Measurements from ENCODE around the gene TBC1D22A.
"Not testable (repeated sequence)": the region's sequence is repeated elsewhere in the genome, so short reads cannot be mapped to it uniquely, and the experiment has no call there.

Gene TBC1D22A

DNA sequence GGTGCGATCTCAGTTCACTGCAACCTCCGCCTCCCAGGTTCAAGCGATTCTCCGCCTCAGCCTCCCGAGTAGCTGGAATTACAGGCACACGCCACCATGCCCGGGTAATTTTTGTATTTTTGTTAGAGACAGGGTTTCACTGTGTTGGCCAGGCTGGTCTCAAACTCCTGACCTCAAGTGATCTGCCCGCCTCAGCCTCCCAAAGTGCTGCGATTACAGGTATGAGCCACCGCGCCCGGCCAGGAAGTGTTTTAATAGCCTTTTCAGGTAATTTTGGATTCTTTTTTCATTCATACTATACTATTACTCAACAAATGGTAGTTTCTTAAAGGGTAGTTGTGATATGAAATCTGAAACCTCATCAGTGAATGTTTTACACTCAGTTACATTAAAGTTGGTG, 216.2 kb downstream of the TBC1D22A start:
- not testable (repeated sequence) for DNase-seq

DNA sequence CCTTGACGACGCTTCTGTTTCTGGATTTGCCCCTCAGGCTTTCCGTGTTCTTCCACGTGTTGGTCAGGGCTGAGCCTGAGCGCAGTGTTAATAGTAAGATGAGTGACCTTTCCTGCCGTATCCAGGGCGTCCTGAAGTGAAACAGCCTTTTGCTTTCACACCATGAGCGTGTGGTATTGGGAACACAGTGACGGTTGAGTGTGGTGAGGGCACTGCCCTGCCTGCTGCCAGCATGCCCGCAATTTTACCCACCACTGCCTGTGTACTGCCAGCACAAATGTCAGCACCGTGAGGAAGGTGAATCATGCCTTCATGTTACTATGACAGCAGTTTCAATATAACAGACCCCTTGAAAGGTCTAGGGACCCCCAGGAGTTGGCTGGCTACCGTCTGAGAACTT, 217.1 kb downstream of the TBC1D22A start:
- DNase-seq, result no peak

DNA sequence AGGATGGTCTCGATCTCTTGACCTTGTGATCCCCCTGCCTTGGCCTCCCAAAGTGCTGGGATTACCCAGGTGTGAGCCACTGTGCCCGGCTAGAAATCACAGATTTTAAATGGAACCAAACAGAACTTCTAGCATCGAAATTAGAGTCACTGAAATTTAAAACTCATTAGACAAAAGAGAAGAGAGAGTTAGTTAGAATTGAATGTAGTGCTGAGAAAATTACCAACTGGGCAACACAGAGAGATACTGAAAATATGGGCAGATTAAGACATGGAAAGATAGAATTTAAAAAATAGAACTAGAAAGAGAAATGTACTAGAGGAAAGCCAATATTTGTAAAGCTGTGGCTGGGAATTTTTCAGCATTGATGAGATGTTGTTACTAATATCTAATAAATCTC, 217.9 kb downstream of the TBC1D22A start:
- DNase-seq, result no peak

GRCh38 chr22:46982635-46983034, 220.2 kb downstream of the TBC1D22A start:
- DNase-seq, result no peak

DNA sequence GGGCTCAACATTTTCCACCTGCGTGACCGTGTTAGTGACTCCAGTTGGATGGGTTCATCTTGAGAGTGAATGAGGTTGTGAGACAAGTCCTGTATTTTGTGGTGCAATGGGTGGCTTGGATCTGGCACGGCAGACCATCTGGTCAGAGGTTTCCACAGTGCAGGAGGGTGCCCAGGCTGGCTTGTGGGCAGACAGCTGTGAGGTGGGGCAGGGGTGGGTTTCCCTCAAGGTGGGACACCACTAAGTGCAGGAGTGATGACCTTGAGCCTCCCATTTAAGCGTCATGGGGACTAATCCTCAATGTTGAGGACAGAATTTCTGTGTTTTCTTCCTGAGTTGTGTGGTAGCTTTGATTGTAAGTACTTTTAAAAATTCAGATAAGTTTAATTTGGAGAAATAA, 220.6 kb downstream of the TBC1D22A start:
- DNase-seq, result no peak

GRCh38 chr22:46984751-46985506, 222.5 kb downstream of the TBC1D22A start:
- DNase-seq, result no peak

DNA sequence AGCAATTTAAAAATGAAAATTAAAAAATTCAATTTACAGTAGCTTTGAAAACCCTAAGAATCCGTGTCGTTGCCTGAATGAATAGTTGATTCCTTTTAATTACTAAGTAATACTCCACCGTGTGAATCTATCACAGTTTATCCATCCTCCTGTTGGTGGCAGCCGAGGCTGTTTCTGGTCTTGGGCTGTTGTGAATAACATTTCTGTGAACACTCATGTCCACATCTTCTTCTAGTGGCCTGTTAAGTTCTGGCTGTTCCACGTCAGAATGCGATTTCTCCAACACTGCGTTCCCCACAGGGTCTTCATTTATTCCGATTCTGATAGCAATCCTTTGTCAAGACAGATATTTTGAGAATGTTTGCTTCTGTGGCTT, 223.0 kb downstream of the TBC1D22A start:
- no peak for DNase-seq

DNA sequence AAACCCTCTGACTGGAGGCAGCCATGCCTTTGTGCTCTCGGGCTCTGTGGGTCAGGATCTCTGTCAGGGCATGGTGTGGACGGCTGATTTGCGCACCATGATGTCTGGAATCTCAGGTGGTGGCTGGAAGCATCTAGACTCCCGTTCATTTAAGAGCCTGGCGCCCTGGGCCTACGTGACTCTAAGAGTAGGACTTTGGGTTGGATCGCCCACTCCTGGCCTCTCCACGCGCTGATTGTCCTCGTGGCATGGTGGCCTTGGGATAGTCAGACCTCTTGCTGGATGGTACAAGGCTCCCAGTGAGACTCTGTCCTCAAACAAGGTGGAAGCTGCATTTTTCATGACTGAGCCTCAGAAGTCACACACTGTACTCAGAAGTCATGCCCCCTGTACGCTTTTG, 224.3 kb downstream of the TBC1D22A start:
- DNase-seq, result no peak

GRCh38 chr22:46990937-46991550, 228.6 kb downstream of the TBC1D22A start:
- no peak for DNase-seq

DNA sequence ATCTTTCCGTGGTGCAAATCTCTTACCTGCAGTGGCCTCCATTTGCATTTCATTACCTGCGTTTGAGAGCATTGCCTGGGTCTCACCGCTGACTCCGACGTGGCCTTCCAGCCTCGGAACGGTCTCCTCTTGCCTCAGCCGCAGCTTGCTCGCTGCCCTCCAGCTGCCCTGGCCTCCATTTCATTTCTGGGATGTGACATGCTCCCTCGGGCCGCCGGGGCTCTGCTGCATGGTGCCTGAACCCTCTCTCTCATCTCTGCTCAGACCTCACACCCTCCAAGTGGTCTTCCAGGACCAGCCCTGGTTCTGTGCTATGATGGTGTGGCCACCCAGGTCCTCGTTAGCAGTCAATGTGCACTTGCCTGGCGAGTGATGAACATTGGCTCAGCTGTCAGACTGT, 229.2 kb downstream of the TBC1D22A start:
- no peak for DNase-seq

DNA sequence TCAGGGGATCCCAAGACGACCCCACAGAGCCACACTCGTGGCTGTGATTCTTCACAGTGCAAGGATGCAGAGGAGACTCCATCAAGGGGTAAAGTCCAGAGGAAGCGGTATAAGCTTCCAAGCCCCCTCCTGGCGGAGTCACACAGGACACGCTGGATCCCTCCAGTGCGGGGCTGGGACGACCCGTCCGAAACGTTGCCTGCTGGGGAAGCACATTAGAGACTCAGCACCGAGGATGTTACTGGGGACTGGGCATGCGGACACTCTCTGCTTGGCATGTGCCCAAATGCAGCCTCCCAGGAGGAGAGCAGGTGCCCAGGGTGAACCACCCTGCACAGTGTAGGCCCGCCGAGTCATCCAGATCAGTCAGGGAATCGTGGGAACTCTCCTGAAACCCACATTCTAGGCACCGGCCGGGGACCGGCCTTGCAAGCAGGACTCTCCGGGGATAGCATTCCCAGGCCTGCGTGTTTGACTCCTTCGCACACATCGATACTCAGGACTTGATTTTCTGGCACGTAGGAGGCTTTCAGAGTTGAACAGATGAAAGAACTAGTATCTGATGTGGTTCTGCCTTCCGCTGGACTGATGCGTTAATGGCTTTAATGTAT, 229.8 kb downstream of the TBC1D22A start:
- no peak for DNase-seq

GRCh38 chr22:46993633-46994032, 231.2 kb downstream of the TBC1D22A start:
- DNase-seq, result no peak

DNA sequence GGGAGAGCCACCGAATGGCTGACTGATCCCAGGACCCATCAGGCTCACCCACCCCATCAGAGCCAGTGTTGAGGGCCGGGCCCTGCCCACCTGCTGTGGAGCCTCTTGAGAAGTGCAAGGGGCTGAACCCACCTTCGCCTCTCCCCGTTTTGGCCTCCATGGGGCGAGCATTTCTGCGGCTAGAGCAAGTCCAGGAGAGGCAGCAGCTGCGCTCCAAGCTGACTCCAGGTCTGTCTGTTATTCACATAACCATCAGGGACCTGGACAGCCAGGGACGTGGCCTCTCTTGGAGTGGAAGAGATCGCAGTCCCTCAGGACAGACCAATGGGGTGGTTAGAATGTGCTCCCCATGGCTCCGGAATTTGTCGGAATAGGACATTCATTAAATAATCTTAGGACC, 231.8 kb downstream of the TBC1D22A start:
- no peak for DNase-seq

DNA sequence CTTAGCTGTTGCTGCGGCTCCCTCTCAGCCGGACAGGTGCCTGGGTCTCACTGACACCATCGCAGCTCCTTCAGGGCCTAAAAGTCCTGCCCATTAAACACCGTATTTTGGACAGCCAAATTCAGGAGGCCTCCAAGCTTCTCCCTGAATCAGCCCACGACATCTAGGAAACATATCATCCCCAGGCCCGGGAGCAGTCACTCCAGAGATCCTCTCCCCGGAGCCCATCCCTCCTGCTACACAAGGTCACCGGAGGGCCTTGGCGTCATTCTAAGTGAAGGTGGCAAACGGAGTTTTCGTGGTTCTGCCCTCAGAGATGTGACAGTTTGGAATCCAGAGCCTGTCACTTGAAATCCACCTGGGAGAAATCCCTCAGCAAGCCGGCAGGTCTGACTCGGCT, 232.5 kb downstream of the TBC1D22A start:
- no peak for DNase-seq

DNA sequence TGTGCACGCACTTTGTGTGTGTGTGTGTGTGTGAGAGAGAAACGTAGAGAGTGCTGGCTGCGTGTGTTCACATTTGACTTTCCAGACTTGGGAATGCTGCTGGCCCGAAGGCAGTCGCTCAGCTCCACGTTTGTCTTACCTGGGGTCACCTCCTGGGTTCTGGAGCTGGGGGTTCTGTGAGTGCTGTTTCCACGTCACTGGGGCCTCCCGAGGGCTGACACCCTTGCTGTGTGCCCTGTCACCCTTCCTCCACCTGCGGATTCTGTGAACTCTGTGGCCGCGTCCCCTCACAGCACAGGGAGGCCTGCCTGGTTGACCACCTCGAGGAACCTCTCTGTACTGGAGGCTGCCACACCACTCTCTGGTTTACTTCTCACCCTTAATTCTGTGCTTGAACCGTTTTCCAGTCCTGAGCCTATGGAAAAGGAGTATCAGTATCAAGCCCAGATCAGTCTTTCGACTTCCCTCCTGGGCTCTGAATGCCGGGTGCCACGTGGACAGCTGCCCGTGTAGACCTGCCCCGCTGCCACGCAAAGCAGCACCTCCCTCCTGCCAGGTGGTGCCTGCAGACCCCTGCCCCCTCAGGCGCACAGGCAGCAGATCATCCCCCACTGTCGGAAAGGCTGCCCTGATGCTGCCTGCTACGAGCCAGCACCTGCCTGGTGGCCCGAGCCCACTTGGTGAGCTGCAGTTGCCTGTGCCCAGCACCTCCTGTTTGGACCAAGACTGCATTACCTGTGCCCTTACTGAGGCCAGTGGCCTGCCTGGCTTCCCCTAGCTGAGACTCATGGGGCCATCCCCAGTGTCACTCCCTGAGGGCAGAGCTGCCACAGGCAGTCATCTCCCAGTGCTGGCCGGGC, 233.3 kb downstream of the TBC1D22A start:
- DNase-seq, result no peak

GRCh38 chr22:46996595-46997310, 234.3 kb downstream of the TBC1D22A start:
- DNase-seq, result no peak

DNA sequence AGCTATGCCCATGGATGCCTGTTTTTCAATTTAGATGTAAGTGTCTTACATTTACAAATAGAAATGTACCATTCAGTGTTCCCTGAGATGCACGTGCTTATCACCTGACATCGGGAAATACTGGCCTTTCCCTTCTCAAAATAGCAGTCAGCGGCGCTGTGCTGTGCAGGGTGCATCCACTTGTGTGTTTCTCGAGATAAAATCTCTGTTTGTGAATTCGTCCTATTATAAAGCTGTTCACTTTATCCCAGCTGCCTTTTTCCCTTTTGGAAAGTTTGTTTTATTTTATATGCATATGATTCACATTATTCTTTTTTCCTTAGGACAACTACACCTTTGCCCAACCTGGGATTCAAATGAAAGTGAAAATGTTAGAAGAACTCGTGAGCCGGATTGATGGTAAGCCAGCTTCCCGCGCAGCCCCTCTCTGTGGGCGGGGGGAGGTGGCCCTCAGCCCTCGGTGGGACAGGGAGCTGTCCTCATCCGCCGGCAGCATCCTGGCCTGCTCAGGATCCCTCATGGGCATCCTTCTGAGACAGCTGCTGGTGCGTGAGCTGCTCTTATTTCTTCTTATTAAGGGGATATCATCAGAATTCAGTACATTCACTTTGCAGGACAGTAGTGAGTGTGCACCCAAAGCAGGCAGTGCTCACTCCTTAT, 235.0 kb downstream of the TBC1D22A start:
- DNase-seq, result no peak

GRCh38 chr22:46998331-46998730, 235.9 kb downstream of the TBC1D22A start:
- DNase-seq, result no peak

DNA sequence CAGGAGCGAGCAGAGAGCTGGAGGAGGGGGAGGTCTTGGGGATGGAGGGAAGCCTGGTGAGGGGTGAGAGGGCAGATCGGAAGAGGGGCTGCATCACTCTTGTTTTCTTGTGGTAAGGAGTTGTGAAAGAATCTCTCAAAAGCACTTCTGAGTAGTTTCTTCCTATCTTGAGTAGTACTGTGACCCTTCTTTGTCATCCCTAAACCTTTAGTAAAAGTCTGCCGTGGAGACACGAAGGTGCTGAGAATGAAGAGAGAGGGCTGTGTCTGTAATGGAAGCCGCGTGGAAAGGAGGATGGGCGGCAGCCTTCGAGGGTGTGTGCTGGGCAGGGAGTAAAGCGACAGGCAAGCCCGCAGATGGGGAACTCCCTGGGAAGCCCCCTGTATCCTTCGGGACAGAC, 237.8 kb downstream of the TBC1D22A start:
- DNase-seq, result no peak

DNA sequence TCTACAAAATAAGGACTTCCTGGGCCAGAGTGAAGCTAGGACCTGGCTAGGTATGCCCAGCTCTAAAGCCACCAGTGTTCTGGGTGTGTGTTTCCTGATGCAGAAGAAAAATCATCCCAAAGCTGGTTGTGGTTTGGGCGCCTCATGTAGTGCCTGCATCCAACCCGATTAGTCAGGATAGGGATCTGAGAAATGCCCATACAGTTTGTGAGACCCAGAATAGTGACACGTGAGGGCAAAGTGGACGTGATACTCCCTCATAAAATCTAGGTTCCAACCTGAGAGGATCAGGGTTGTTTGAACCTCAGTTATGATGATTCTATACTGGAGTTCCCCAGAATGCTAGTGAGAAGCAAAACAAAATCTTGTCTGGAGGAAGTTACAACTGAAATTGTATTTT, 238.4 kb downstream of the TBC1D22A start:
- no peak for DNase-seq

DNA sequence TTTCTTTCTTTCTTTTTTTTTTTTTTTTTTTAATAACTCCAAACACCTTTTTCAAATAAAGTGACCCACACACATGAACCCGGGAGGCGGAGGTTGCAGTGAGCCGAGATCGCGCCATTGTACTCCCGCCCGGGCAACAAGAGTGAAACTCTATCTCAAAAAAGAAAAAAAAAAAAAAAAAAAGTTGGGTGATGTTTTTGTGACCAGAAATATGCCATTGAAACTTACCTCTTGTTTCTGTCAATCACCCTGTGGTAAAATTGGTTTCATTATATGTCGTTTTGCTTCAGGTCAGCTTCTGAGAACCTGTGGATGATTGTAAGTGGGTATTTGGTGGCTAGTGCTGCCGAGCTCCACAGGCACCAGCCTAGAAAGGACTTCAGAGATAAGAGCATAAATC, 238.8 kb downstream of the TBC1D22A start:
- no peak for DNase-seq

- no peak for DNase-seq
Observed at GRCh38 chr22:47002692-47003091, 240.2 kb downstream of the TBC1D22A start.
